Calu3 (cell line): ENCODE measurements around the gene NHSL2. TPM values are rescaled to one million over a fixed set of nuclear protein-coding genes. Genes with fewer than 3 reads are reported as not detected.

ENCODE experiments used
- BruUV-seq: library from RNA; stranded (reverse); fragments of 400-500 nt; replicated peaks from 2 replicates; lab custom pipeline; 2021; lab: Mats Ljungman, UMichigan
- CTCF ChIA-PET: fragments of 300-600 bp; sonication (Branson Sonifier 250); formaldehyde crosslinking; loops from one replicate; lab custom pipeline; 2022; ENCODE audit warnings: antibody characterized with exemption; lab: Charles Lee
- DNase-seq: peaks from one replicate; pipeline ENCODE4 v3.0.0; 2022
- H3K27ac Mint-ChIP-seq: one replicate; pipeline ENCODE4 v1.8.0; 2022; ENCODE audit warnings: mixed read lengths; ENCODE audit not compliant: unreplicated experiment
- H3K27me3 Mint-ChIP-seq: one replicate; pipeline ENCODE4 v1.8.0; 2022; ENCODE audit warnings: mixed read lengths; ENCODE audit not compliant: unreplicated experiment
- H3K36me3 Mint-ChIP-seq: one replicate; pipeline ENCODE4 v1.8.0; 2022; ENCODE audit warnings: mild to moderate bottlenecking, moderate library complexity, mixed read lengths; ENCODE audit not compliant: insufficient read depth, unreplicated experiment
- H3K4me1 Mint-ChIP-seq: one replicate; pipeline ENCODE4 v1.8.0; 2022; ENCODE audit warnings: mild to moderate bottlenecking, low read depth, mixed read lengths; ENCODE audit not compliant: unreplicated experiment
- H3K4me3 Mint-ChIP-seq: one replicate; pipeline ENCODE4 v1.8.0; 2022; ENCODE audit warnings: mild to moderate bottlenecking, low read depth, moderate library complexity, mixed read lengths; ENCODE audit not compliant: unreplicated experiment
- H3K9me3 Mint-ChIP-seq: one replicate; pipeline ENCODE4 v1.8.0; 2022; ENCODE audit warnings: low read depth, mixed read lengths; ENCODE audit not compliant: unreplicated experiment
- intact Hi-C: fragments of 100-400 bp; cut with micrococcal nuclease; formaldehyde crosslinking; loops from one replicate; pipeline ENCODE4 v1.10.0; 2022; ENCODE audit not compliant: unreplicated experiment
- total RNA-seq: library from RNA; stranded (reverse); gene quantifications from 2 replicates; pipeline ENCODE4 v1.2.3, GENCODE V29; 2022
- TF ChIP-seq, protein P1 (sequence below): fragments of 200-600 bp; IDR thresholded peaks from one replicate; pipeline ENCODE4 v1.8.0; 2022; ENCODE audit warnings: antibody characterized with exemption; ENCODE audit not compliant: unreplicated experiment

The NHSL2 gene
- total RNA-seq, 1 experiment from 2014 or later, result 0.09 TPM

DNA sequence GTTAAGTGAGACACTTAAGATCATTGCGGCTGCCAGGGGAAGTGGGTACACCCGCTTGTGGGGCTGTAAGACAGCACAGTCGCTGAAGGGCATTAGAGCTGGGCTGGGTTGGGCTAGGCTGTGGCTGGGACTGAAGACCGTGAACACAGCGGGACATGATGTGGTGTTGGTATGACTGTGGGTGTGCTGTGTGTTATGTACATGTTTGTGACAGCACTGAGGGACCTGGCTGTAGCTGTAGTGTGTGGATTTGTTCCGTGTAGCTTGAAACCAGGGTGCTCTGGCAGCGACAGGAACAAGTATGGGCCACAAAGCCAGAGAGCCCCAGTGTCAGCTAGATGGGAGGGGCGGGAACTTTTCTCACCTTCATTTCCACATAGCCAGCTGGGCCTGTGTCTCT, 82.1 kb downstream of the NHSL2 start:
- Mint-ChIP-seq H3K27me3 (peaks cover 26% of the 10 kb centered on the region), H3K4me1 (peaks cover 13% of the 10 kb centered on the region), H3K9me3 (no peaks in the 10 kb centered on the region), H3K27ac (no peak overlapping the region), H3K36me3 (no peaks in the 10 kb centered on the region), H3K4me3 (no peak overlapping the region)
- BruUV-seq, result no TSS peak
- intact Hi-C loops, result no loop called here
- TF ChIP-seq, protein P1, sequence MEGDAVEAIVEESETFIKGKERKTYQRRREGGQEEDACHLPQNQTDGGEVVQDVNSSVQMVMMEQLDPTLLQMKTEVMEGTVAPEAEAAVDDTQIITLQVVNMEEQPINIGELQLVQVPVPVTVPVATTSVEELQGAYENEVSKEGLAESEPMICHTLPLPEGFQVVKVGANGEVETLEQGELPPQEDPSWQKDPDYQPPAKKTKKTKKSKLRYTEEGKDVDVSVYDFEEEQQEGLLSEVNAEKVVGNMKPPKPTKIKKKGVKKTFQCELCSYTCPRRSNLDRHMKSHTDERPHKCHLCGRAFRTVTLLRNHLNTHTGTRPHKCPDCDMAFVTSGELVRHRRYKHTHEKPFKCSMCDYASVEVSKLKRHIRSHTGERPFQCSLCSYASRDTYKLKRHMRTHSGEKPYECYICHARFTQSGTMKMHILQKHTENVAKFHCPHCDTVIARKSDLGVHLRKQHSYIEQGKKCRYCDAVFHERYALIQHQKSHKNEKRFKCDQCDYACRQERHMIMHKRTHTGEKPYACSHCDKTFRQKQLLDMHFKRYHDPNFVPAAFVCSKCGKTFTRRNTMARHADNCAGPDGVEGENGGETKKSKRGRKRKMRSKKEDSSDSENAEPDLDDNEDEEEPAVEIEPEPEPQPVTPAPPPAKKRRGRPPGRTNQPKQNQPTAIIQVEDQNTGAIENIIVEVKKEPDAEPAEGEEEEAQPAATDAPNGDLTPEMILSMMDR, result no peak
- DNase-seq, result no peak
- CTCF ChIA-PET, result interaction anchor here (0.6 kb wide), 1 partner anchor 377 kb away, joined by 3 read pairs; no protein-coding TSS in a partner anchor

GRCh38 chrX:71993371-71993770, 82.7 kb downstream of the NHSL2 start:
- peaks cover 13% of the 10 kb centered on the region for H3K4me1 Mint-ChIP-seq
- intact Hi-C loops, result no loop called here
- no TSS peak for BruUV-seq
- H3K4me3 Mint-ChIP-seq, result no peak overlapping the region
- CTCF ChIA-PET, result interaction anchor here (0.6 kb wide), 1 partner anchor 377 kb away, joined by 3 read pairs; no protein-coding TSS in a partner anchor
- no peaks in the 10 kb centered on the region for H3K9me3 Mint-ChIP-seq
- no peaks in the 10 kb centered on the region for H3K36me3 Mint-ChIP-seq
- DNase-seq, result no peak
- peaks cover 26% of the 10 kb centered on the region for H3K27me3 Mint-ChIP-seq
- no peak overlapping the region for H3K27ac Mint-ChIP-seq
- TF ChIP-seq, protein P1, result no peak

- Mint-ChIP-seq H3K27me3 (peaks cover 37% of the 10 kb centered on the region), H3K4me1 (peaks cover 13% of the 10 kb centered on the region), H3K9me3 (no peaks in the 10 kb centered on the region), H3K36me3 (no peaks in the 10 kb centered on the region), H3K27ac (no peak overlapping the region), H3K4me3 (no peak overlapping the region)
- CTCF ChIA-PET, result no interaction called here
- no peak for DNase-seq
- intact Hi-C loops, result no loop called here
- BruUV-seq, result no TSS peak
- TF ChIP-seq, protein P1, result no peak
These were observed 84.0 kb downstream of the NHSL2 start for GRCh38 chrX:71994601-71995000.

DNA sequence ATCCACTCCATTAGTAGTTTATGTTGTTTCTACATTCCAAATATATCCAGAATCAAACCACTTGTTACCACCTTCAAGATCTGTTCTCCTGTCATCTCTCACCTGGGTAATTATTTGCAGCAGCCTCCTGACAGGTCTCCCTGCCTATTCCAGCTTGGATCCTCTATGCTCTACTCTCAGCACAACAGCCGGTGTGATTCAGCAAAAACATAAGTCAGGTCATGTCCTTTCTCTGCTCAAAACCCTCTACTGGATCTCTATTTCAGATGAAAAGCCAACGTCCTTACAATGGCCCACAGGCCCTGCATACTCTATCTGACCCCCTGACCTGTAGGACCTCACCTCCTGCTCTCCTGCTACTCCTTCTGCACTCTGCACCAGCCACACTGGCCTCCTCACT, 84.5 kb downstream of the NHSL2 start:
- DNase-seq, result no peak
- CTCF ChIA-PET, result interaction anchor here (0.5 kb wide), 1 partner anchor 784 kb away, joined by 5 read pairs; no protein-coding TSS in a partner anchor
- TF ChIP-seq, protein P1, result no peak
- intact Hi-C loops, result no loop called here
- no peaks in the 10 kb centered on the region for H3K9me3 Mint-ChIP-seq
- H3K27ac Mint-ChIP-seq, result no peak overlapping the region
- H3K4me3 Mint-ChIP-seq, result no peak overlapping the region
- peaks cover 8% of the 10 kb centered on the region for H3K4me1 Mint-ChIP-seq
- no peaks in the 10 kb centered on the region for H3K36me3 Mint-ChIP-seq
- no TSS peak for BruUV-seq
- peaks cover 36% of the 10 kb centered on the region for H3K27me3 Mint-ChIP-seq
